GM12873 (cell line): Measurements from ENCODE around the gene PCNX3.
A peak's percentile ranks its signal among the peaks of the same experiment; 100 is the strongest.

ENCODE experiments used
- CTCF ChIP-seq: IDR thresholded peaks from 2 replicates; pipeline ENCODE4 v1.5.1; 2012; ENCODE audit warnings: low read depth, mild to moderate bottlenecking, moderate library complexity, low read length, control low read depth; ENCODE audit not compliant: insufficient read depth; ENCODE audit errors: missing control alignments

The PCNX3 gene

DNA sequence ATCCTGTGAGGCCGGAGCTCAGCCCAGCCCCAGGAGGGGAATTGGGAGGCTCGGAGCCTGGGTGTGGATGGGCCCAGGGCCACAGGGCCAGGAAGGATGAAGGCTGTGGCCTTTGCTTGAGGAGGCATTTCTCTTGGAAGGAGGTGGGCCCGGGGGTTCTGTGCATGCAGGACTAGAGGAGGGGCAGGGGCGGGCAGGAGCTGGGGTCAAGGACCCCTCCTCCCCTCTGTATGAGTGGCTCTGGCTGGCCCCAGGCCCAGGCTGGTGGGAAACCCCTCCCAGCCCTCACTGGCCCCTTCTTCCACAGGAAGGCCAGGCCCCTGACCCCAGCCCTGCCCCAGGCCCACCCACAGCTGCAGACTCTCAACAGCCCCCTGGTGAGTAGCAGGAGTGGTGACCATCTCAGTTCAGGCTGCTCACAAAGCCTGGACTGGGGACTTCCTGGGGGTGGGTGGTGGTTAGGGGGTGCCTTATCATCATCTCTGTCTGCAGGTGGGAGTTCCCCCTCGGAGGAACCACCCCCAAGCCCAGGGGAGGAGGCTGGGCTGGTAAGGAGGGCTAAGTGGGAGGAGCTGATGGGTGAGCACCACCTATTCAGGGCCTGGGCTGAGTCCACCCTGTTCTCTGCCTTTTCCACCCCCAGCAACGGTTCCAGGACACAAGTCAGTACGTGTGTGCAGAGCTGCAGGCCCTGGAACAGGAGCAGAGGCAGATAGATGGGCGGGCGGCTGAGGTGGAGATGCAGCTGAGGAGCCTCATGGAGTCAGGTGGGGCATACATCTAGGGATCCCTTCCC lies 25.9 kb upstream of the PCNX3 start:
- TF ChIP-seq CTCF, result no peak

DNA sequence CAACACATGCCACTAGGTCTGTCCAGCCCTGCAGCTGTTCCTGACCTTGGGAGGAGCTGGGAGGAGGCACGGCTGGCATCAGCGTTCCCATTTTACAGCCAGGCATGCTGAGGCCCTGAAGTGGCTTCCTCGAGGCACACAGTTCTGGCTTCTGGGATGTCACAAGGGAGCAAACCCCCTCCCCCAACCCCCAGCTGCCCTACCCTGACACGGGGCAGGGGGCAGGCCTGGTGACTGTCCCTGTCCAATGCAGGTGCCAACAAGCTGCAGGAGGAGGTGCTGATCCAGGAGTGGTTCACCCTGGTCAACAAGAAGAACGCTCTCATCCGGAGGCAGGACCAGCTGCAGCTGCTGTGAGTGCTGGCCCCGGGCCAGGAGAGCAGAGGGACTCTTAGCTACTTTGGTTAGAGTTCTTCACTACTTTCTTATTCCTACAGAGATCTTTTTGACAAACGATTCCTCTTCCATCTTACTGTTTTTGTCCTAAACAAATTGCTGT lies 25.3 kb upstream of the PCNX3 start:
- TF ChIP-seq CTCF, result no peak

DNA sequence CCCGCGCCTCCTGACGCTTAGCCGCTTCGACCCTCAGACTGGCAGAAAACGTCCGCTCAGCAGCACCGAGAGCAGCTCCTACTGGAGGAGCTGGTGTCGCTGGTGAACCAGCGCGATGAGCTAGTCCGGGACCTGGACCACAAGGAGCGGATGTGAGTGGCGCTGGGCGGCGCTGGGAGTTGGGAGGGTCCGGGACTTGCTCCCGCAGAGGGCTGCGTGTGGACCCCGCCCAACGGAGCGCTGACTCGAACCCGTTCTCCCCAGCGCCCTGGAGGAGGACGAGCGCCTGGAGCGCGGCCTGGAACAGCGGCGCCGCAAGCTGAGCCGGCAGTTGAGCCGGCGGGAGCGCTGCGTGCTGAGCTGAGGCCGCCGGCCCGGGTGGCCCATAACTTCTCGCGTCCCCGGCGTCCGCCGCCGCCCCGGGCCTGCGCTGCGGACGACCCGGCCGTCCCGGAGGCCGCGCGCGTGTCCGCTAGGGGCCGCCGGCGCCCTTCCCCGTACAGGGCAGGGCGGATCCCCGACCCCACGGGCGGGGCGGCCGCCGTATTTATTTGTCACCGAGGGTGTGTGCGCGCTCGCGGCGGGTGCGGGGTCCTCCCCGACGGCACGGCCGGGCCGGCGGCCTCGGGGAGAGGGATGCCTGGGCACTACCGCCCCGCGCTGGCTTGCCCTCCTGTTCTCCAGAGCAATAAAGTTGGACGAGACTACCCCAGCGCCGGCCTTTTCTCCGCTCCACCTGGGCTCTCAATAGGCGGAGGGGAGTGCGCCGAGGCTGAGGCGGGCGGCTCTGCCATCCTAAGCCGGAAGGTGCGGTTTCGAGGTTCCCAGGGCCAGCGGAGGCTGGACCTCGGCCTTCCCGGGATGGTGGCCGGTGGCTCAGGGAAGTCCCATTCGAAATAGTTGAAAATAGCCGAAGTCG lies 23.4 kb upstream of the PCNX3 start:
- TF ChIP-seq CTCF, result no peak

- no peak for TF ChIP-seq CTCF
Measured at GRCh38 chr11:65592858-65593517, 22.6 kb upstream of the PCNX3 start.

- peak; percentile 85 for TF ChIP-seq CTCF
Measured at GRCh38 chr11:65593518-65594414, 21.8 kb upstream of the PCNX3 start.

GRCh38 chr11:65595131-65595530 lies 20.4 kb upstream of the PCNX3 start:
- no peak for TF ChIP-seq CTCF
